IMR-90 (cell line): ENCODE data around the gene TMOD1. TPM values are rescaled to one million over a fixed set of nuclear protein-coding genes. Genes with fewer than 3 reads are reported as not detected.

Source experiments
- ATAC-seq: fragments of 200-7000 bp; cut with Tn5 transposase; 2 replicates; pipeline ENCODE4 v1.9.1; 2020; ENCODE audit warnings: low read depth, mild to moderate bottlenecking, moderate library complexity
- BruUV-seq: library from RNA; stranded (reverse); fragments of 400-500 nt; replicated peaks from 2 replicates; lab custom pipeline; 2021; lab: Mats Ljungman, UMichigan
- CTCF ChIA-PET: fragments of 300-600 bp; formaldehyde crosslinking; extraction: SDS; loops from one replicate; lab custom pipeline; 2021; ENCODE audit warnings: antibody characterized with exemption; lab: Yijun Ruan, JAX
- POLR2A ChIA-PET: fragments of 300-600 bp; sonication (Branson Sonifier 250); formaldehyde crosslinking; loops from one replicate; lab custom pipeline; 2022; ENCODE audit warnings: antibody characterized with exemption; ENCODE audit not compliant: unreplicated experiment; lab: Charles Lee
- DNase-seq: peaks from one replicate; pipeline ENCODE4 v3.0.0; 2013
- H2AFZ ChIP-seq: replicated peaks from 2 replicates; pipeline ENCODE3; 2013; ENCODE audit warnings: low read length, mild to moderate bottlenecking; ENCODE audit not compliant: poor library complexity
- H2AK5ac ChIP-seq: 2 replicates; pipeline ENCODE4 v1.6.1; 2013; ENCODE audit warnings: low read depth, low read length, inconsistent platforms
- H2AK9ac ChIP-seq: replicated peaks from 2 replicates; pipeline ENCODE3; 2013; ENCODE audit warnings: mild to moderate bottlenecking, low read depth, low read length, moderate library complexity; ENCODE audit not compliant: poor library complexity
- H2BK120ac ChIP-seq: 2 replicates; pipeline ENCODE4 v1.6.1; 2013; ENCODE audit warnings: low read depth, low read length, inconsistent platforms
- H2BK15ac ChIP-seq: 3 replicates; pipeline ENCODE4 v1.6.1; 2013; ENCODE audit warnings: low read depth, low read length, inconsistent platforms
- H2BK20ac ChIP-seq: 2 replicates; pipeline ENCODE4 v1.6.1; 2013; ENCODE audit warnings: low read depth, mild to moderate bottlenecking, inconsistent platforms, low read length, moderate library complexity
- H2BK5ac ChIP-seq: 2 replicates; pipeline ENCODE4 v1.6.1; 2013; ENCODE audit warnings: mild to moderate bottlenecking, low read depth, low read length, inconsistent platforms; ENCODE audit not compliant: poor library complexity, severe bottlenecking
- H3K14ac ChIP-seq: replicated peaks from 2 replicates; pipeline ENCODE4 v1.6.1; 2013; ENCODE audit warnings: low read depth, low read length, inconsistent platforms
- H3K18ac ChIP-seq: 2 replicates; pipeline ENCODE4 v1.6.1; 2013; ENCODE audit warnings: low read depth, low read length, control low read depth
- H3K23ac ChIP-seq: 2 replicates; pipeline ENCODE4 v1.6.1; 2013; ENCODE audit warnings: low read depth, low read length, inconsistent platforms
- H3K27ac ChIP-seq: 2 replicates; pipeline ENCODE4 v1.5.1; 2013; ENCODE audit warnings: mild to moderate bottlenecking, control low read depth, low read length; ENCODE audit not compliant: insufficient read depth
- H3K27me3 ChIP-seq: 2 replicates; pipeline ENCODE4 v1.6.1; 2013; ENCODE audit warnings: low read length; ENCODE audit not compliant: control insufficient read depth, insufficient read depth
- H3K36me3 ChIP-seq: 2 replicates; pipeline ENCODE4 v1.6.1; 2013; ENCODE audit warnings: low read length, mixed read lengths; ENCODE audit not compliant: control insufficient read depth, insufficient read depth
- H3K4ac ChIP-seq: 2 replicates; pipeline ENCODE4 v1.6.1; 2013; ENCODE audit warnings: low read depth, low read length, inconsistent platforms
- H3K4me1 ChIP-seq: 2 replicates; pipeline ENCODE4 v1.6.1; 2013; ENCODE audit warnings: low read length, mixed read lengths; ENCODE audit not compliant: control insufficient read depth, insufficient read depth
- H3K4me2 ChIP-seq: 2 replicates; pipeline ENCODE4 v1.6.1; 2013; ENCODE audit warnings: low read depth, mild to moderate bottlenecking, control low read depth, low read length, moderate library complexity
- H3K4me3 ChIP-seq: 2 replicates; pipeline ENCODE4 v1.5.1; 2013; ENCODE audit warnings: low read depth, mild to moderate bottlenecking, control low read depth, low read length, moderate library complexity; ENCODE audit not compliant: insufficient read depth
- H3K56ac ChIP-seq: 2 replicates; pipeline ENCODE4 v1.6.1; 2013; ENCODE audit warnings: low read length, inconsistent platforms; ENCODE audit not compliant: insufficient read depth; ENCODE audit errors: extremely low read depth
- H3K79me1 ChIP-seq, 2 experiments: 2 replicates each; pipeline ENCODE4 v1.6.1; 2013; ENCODE audit warnings: low read length in 2 of 2, inconsistent platforms in 1 of 2, low read depth in 1 of 2
- H3K9ac ChIP-seq: 2 replicates; pipeline ENCODE4 v1.6.1; 2013; ENCODE audit warnings: low read depth, low read length, control low read depth
- H3K9me1 ChIP-seq: 2 replicates; pipeline ENCODE4 v1.6.1; 2013; ENCODE audit warnings: low read length, inconsistent platforms; ENCODE audit not compliant: insufficient read depth
- H3K9me3 ChIP-seq: 2 replicates; pipeline ENCODE4 v1.6.1; 2013; ENCODE audit warnings: low read length; ENCODE audit not compliant: control insufficient read depth, insufficient read depth
- H4K20me1 ChIP-seq: 2 replicates; pipeline ENCODE4 v1.6.1; 2013; ENCODE audit warnings: low read length, inconsistent platforms; ENCODE audit not compliant: insufficient read depth
- H4K5ac ChIP-seq: 2 replicates; pipeline ENCODE4 v1.6.1; 2013; ENCODE audit warnings: mild to moderate bottlenecking, low read depth, low read length, control low read depth
- H4K8ac ChIP-seq, 2 experiments: 2 replicates each; pipeline ENCODE4 v1.6.1; 2013; ENCODE audit warnings: low read depth in 2 of 2, low read length in 2 of 2, control low read depth in 1 of 2, inconsistent platforms in 1 of 2
- H4K91ac ChIP-seq: 2 replicates; pipeline ENCODE4 v1.6.1; 2013; ENCODE audit warnings: low read depth, low read length, inconsistent platforms; ENCODE audit not compliant: insufficient read depth
- BHLHE40 ChIP-seq: fragments of 150-350 bp; IDR thresholded peaks from 2 replicates; pipeline ENCODE4 v1.6.1; 2016; ENCODE audit warnings: mild to moderate bottlenecking, low read depth, low read length
- CHD1 ChIP-seq: IDR thresholded peaks from 2 replicates; pipeline ENCODE4 v1.6.1; 2012; ENCODE audit warnings: low read depth, low read length, improper control_type of control experiment
- FOS ChIP-seq: fragments of 150-350 bp; IDR thresholded peaks from 2 replicates; pipeline ENCODE4 v1.6.1; 2016; ENCODE audit warnings: low read depth, low read length
- MAFK ChIP-seq: IDR thresholded peaks from 2 replicates; pipeline ENCODE4 v1.6.1; 2012; ENCODE audit warnings: low read depth, low read length, improper control_type of control experiment
- MAZ ChIP-seq: IDR thresholded peaks from 2 replicates; pipeline ENCODE4 v1.6.1; 2012; ENCODE audit warnings: low read depth, mild to moderate bottlenecking, low read length, improper control_type of control experiment, moderate library complexity, borderline replicate concordance
- MXI1 ChIP-seq: IDR thresholded peaks from 2 replicates; pipeline ENCODE4 v1.6.1; 2012; ENCODE audit warnings: low read depth, mild to moderate bottlenecking, low read length, moderate library complexity, borderline replicate concordance
- NFE2L2 ChIP-seq: fragments of 150-350 bp; IDR thresholded peaks from 2 replicates; pipeline ENCODE4 v1.6.1; 2016; ENCODE audit warnings: low read depth, mild to moderate bottlenecking, low read length
- POLR2A ChIP-seq: IDR thresholded peaks from 2 replicates; pipeline ENCODE4 v1.6.1; 2012; ENCODE audit warnings: mild to moderate bottlenecking, low read depth, low read length
- RAD21 ChIP-seq: IDR thresholded peaks from 2 replicates; pipeline ENCODE4 v1.6.1; 2012; ENCODE audit warnings: low read length, improper control_type of control experiment
- RCOR1 ChIP-seq: IDR thresholded peaks from 2 replicates; pipeline ENCODE4 v1.6.1; 2012; ENCODE audit warnings: mild to moderate bottlenecking, low read length, improper control_type of control experiment; ENCODE audit not compliant: insufficient replicate concordance
- RFX5 ChIP-seq: IDR thresholded peaks from 2 replicates; pipeline ENCODE4 v1.8.0; 2012; ENCODE audit warnings: low read depth, mild to moderate bottlenecking, low read length, moderate library complexity
- SMC3 ChIP-seq: fragments of 150-350 bp; IDR thresholded peaks from 2 replicates; pipeline ENCODE4 v1.6.1; 2016; ENCODE audit warnings: low read depth, mild to moderate bottlenecking, antibody characterized with exemption, low read length, moderate library complexity
- WGBS, 2 experiments: methylation state at CpG; one replicate each; pipeline versions ENCODE4 v1.1.5 to v1.1.7; 2013; ENCODE audit warnings: missing lambda C conversion rate in 2 of 2; ENCODE audit not compliant: insufficient read length in 1 of 2; ENCODE audit errors: extremely low coverage in 2 of 2; 5-methylcytosine and 5-hydroxymethylcytosine counted together
- dilution Hi-C: fragments of 300-500 bp; cut with HindIII; formaldehyde crosslinking; loops from one replicate; pipeline ENCODE4 v1.14.3; 2018; ENCODE audit warnings: low sequenced_read_pairs; ENCODE audit not compliant: unreplicated experiment
- in situ Hi-C: fragments of 300-500 bp; cut with MboI; formaldehyde crosslinking; loops from 3 replicates; pipeline ENCODE4 v1.14.3; 2019; ENCODE audit warnings: low sequenced_read_pairs, inconsistent platforms, mixed read lengths
- intact Hi-C: fragments of 100-400 bp; cut with micrococcal nuclease; formaldehyde crosslinking; loops from 2 replicates; pipeline ENCODE4 v1.10.0; 2022
- polyA plus RNA-seq, 3 experiments: library from polyadenylated mRNA; depleted of rRNA; stranded (reverse); fragments of >200 nt; gene quantifications; 2 replicates each; pipeline ENCODE4 v1.2.3, GENCODE V29; 2012; ENCODE audit warnings: low replicate concordance in 1 of 3
- total RNA-seq: library from RNA; depleted of rRNA; stranded (reverse); fragments of >200 nt; gene quantifications from 2 replicates; pipeline ENCODE4 v1.2.3, GENCODE V29; 2012
- TF ChIP-seq, protein P1 (sequence below): fragments of 150-350 bp; IDR thresholded peaks from 2 replicates; pipeline ENCODE4 v1.6.1; 2016; ENCODE audit warnings: low read depth, mild to moderate bottlenecking, low read length, moderate library complexity, borderline replicate concordance
- TF ChIP-seq, protein P2 (sequence below): fragments of 150-350 bp; IDR thresholded peaks from 2 replicates; pipeline ENCODE4 v1.6.1; 2017; ENCODE audit warnings: mild to moderate bottlenecking, antibody characterized with exemption, low read length, low read depth
- TF ChIP-seq, protein P3 (sequence below): conservative IDR thresholded peaks from 2 replicates; pipeline ENCODE4 v1.5.1; 2012; ENCODE audit warnings: mild to moderate bottlenecking, low read depth, low read length, improper control_type of control experiment

Gene TMOD1
- total and polyA plus RNA-seq, 2 of the 4 experiments (the other 2 are of a cell fraction): 0.18 to 0.38 TPM

DNA sequence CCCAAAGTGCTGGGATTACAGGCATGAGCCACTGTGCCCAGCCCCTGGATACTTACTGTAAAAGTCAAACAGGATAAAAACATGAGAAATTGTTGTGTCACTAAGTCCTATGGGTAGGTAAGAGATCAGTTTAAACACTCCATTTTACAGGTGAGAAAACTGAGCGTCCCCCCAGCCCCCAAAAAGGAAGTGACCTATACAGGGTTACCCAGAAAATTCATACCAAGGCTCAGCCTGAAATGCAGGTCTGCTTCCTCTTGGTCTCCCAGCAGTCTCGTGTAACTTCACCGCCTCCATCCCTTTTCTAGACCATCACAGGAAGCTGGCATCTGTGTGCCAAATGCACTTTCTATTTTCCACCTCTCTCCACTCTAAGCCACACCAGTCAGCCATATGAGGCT is 57.2 kb downstream of the TMOD1 start:
- no peak overlapping the region for H3K27ac ChIP-seq
- in situ Hi-C loops (no loop called here), dilution Hi-C loops (no loop called here), intact Hi-C loops (no loop called here)
- ChIA-PET CTCF (no interaction called here), POLR2A (interaction anchor here (0.5 kb wide), 1 partner anchor 74 kb away, joined by 5 read pairs; the partner anchor contains the start of gene TSTD2)
- no peak overlapping the region for H2BK5ac ChIP-seq
- no peak overlapping the region for H2BK15ac ChIP-seq
- peaks cover 2% of the 10 kb centered on the region; the same call in 1 of the 2 replicates for H3K27me3 ChIP-seq
- no peak overlapping the region for H2BK120ac ChIP-seq
- no peaks in the 10 kb centered on the region; the same call in 1 of the 2 replicates for H3K4me1 ChIP-seq
- H3K4me2 ChIP-seq: no peak overlapping the region
- BruUV-seq: no TSS peak
- no peak overlapping the region for H2AK5ac ChIP-seq
- WGBS, 2 experiments: 87% methylated on average over 2 of the region's 3 CpGs; no CpG with 5 or more reads in 1 of the 2 experiments
- H3K23ac ChIP-seq: no peak overlapping the region
- DNase-seq (no peak), ATAC-seq (no peak)
- H4K20me1 ChIP-seq: no peaks in the 10 kb centered on the region
- no peak overlapping the region for H2BK20ac ChIP-seq
- no peak overlapping the region for H3K18ac ChIP-seq
- no peak overlapping the region for H2AFZ ChIP-seq
- no peaks in the 10 kb centered on the region for H3K9me3 ChIP-seq
- H4K91ac ChIP-seq: no peak overlapping the region
- H3K9me1 ChIP-seq: peaks cover 4% of the 10 kb centered on the region
- no peaks in the 10 kb centered on the region for H3K79me1 ChIP-seq
- H3K4me3 ChIP-seq: no peak overlapping the region
- H3K9ac ChIP-seq: no peak overlapping the region
- H4K8ac ChIP-seq: no peak overlapping the region
- TF ChIP-seq MXI1: no peak
- no peak for TF ChIP-seq MAZ
- TF ChIP-seq POLR2A: no peak
- TF ChIP-seq, protein P1, sequence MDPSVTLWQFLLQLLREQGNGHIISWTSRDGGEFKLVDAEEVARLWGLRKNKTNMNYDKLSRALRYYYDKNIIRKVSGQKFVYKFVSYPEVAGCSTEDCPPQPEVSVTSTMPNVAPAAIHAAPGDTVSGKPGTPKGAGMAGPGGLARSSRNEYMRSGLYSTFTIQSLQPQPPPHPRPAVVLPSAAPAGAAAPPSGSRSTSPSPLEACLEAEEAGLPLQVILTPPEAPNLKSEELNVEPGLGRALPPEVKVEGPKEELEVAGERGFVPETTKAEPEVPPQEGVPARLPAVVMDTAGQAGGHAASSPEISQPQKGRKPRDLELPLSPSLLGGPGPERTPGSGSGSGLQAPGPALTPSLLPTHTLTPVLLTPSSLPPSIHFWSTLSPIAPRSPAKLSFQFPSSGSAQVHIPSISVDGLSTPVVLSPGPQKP: no peak
- TF ChIP-seq RAD21: no peak
- TF ChIP-seq, protein P2, sequence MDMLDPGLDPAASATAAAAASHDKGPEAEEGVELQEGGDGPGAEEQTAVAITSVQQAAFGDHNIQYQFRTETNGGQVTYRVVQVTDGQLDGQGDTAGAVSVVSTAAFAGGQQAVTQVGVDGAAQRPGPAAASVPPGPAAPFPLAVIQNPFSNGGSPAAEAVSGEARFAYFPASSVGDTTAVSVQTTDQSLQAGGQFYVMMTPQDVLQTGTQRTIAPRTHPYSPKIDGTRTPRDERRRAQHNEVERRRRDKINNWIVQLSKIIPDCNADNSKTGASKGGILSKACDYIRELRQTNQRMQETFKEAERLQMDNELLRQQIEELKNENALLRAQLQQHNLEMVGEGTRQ: no peak
- no peak for TF ChIP-seq NFE2L2
- no peak for TF ChIP-seq BHLHE40
- no peak for TF ChIP-seq RFX5
- TF ChIP-seq SMC3: no peak
- TF ChIP-seq CHD1: no peak
- no peak for TF ChIP-seq MAFK
- TF ChIP-seq FOS: no peak
- no peak for TF ChIP-seq RCOR1
- TF ChIP-seq, protein P3, sequence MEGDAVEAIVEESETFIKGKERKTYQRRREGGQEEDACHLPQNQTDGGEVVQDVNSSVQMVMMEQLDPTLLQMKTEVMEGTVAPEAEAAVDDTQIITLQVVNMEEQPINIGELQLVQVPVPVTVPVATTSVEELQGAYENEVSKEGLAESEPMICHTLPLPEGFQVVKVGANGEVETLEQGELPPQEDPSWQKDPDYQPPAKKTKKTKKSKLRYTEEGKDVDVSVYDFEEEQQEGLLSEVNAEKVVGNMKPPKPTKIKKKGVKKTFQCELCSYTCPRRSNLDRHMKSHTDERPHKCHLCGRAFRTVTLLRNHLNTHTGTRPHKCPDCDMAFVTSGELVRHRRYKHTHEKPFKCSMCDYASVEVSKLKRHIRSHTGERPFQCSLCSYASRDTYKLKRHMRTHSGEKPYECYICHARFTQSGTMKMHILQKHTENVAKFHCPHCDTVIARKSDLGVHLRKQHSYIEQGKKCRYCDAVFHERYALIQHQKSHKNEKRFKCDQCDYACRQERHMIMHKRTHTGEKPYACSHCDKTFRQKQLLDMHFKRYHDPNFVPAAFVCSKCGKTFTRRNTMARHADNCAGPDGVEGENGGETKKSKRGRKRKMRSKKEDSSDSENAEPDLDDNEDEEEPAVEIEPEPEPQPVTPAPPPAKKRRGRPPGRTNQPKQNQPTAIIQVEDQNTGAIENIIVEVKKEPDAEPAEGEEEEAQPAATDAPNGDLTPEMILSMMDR: no peak
- no peak overlapping the region for H4K5ac ChIP-seq
- no peaks in the 10 kb centered on the region for H3K36me3 ChIP-seq
- H3K56ac ChIP-seq: no peak overlapping the region
- no peak overlapping the region for H3K4ac ChIP-seq
- no peak overlapping the region for H3K14ac ChIP-seq
- H2AK9ac ChIP-seq: no peak overlapping the region
